IMR-90 (cell line): ENCODE data around the gene INSR. TPM values are rescaled to one million over a fixed set of nuclear protein-coding genes. Genes with fewer than 3 reads are reported as not detected.

Source experiments
- ATAC-seq: fragments of 200-7000 bp; cut with Tn5 transposase; 2 replicates; pipeline ENCODE4 v1.9.1; 2020; ENCODE audit warnings: low read depth, mild to moderate bottlenecking, moderate library complexity
- BruUV-seq: library from RNA; stranded (reverse); fragments of 400-500 nt; replicated peaks from 2 replicates; lab custom pipeline; 2021; lab: Mats Ljungman, UMichigan
- CTCF ChIA-PET: fragments of 300-600 bp; formaldehyde crosslinking; extraction: SDS; loops from one replicate; lab custom pipeline; 2021; ENCODE audit warnings: antibody characterized with exemption; lab: Yijun Ruan, JAX
- POLR2A ChIA-PET: fragments of 300-600 bp; sonication (Branson Sonifier 250); formaldehyde crosslinking; loops from one replicate; lab custom pipeline; 2022; ENCODE audit warnings: antibody characterized with exemption; ENCODE audit not compliant: unreplicated experiment; lab: Charles Lee
- DNase-seq: peaks from one replicate; pipeline ENCODE4 v3.0.0; 2013
- H2AFZ ChIP-seq: replicated peaks from 2 replicates; pipeline ENCODE3; 2013; ENCODE audit warnings: low read length, mild to moderate bottlenecking; ENCODE audit not compliant: poor library complexity
- H2AK5ac ChIP-seq: 2 replicates; pipeline ENCODE4 v1.6.1; 2013; ENCODE audit warnings: low read depth, low read length, inconsistent platforms
- H2AK9ac ChIP-seq: replicated peaks from 2 replicates; pipeline ENCODE3; 2013; ENCODE audit warnings: mild to moderate bottlenecking, low read depth, low read length, moderate library complexity; ENCODE audit not compliant: poor library complexity
- H2BK120ac ChIP-seq: 2 replicates; pipeline ENCODE4 v1.6.1; 2013; ENCODE audit warnings: low read depth, low read length, inconsistent platforms
- H2BK15ac ChIP-seq: 3 replicates; pipeline ENCODE4 v1.6.1; 2013; ENCODE audit warnings: low read depth, low read length, inconsistent platforms
- H2BK20ac ChIP-seq: 2 replicates; pipeline ENCODE4 v1.6.1; 2013; ENCODE audit warnings: low read depth, mild to moderate bottlenecking, inconsistent platforms, low read length, moderate library complexity
- H2BK5ac ChIP-seq: 2 replicates; pipeline ENCODE4 v1.6.1; 2013; ENCODE audit warnings: mild to moderate bottlenecking, low read depth, low read length, inconsistent platforms; ENCODE audit not compliant: poor library complexity, severe bottlenecking
- H3K14ac ChIP-seq: replicated peaks from 2 replicates; pipeline ENCODE4 v1.6.1; 2013; ENCODE audit warnings: low read depth, low read length, inconsistent platforms
- H3K18ac ChIP-seq: 2 replicates; pipeline ENCODE4 v1.6.1; 2013; ENCODE audit warnings: low read depth, low read length, control low read depth
- H3K23ac ChIP-seq: 2 replicates; pipeline ENCODE4 v1.6.1; 2013; ENCODE audit warnings: low read depth, low read length, inconsistent platforms
- H3K27ac ChIP-seq: 2 replicates; pipeline ENCODE4 v1.5.1; 2013; ENCODE audit warnings: mild to moderate bottlenecking, control low read depth, low read length; ENCODE audit not compliant: insufficient read depth
- H3K27me3 ChIP-seq: 2 replicates; pipeline ENCODE4 v1.6.1; 2013; ENCODE audit warnings: low read length; ENCODE audit not compliant: control insufficient read depth, insufficient read depth
- H3K36me3 ChIP-seq: 2 replicates; pipeline ENCODE4 v1.6.1; 2013; ENCODE audit warnings: low read length, mixed read lengths; ENCODE audit not compliant: control insufficient read depth, insufficient read depth
- H3K4ac ChIP-seq: 2 replicates; pipeline ENCODE4 v1.6.1; 2013; ENCODE audit warnings: low read depth, low read length, inconsistent platforms
- H3K4me1 ChIP-seq: 2 replicates; pipeline ENCODE4 v1.6.1; 2013; ENCODE audit warnings: low read length, mixed read lengths; ENCODE audit not compliant: control insufficient read depth, insufficient read depth
- H3K4me2 ChIP-seq: 2 replicates; pipeline ENCODE4 v1.6.1; 2013; ENCODE audit warnings: low read depth, mild to moderate bottlenecking, control low read depth, low read length, moderate library complexity
- H3K4me3 ChIP-seq: 2 replicates; pipeline ENCODE4 v1.5.1; 2013; ENCODE audit warnings: low read depth, mild to moderate bottlenecking, control low read depth, low read length, moderate library complexity; ENCODE audit not compliant: insufficient read depth
- H3K56ac ChIP-seq: 2 replicates; pipeline ENCODE4 v1.6.1; 2013; ENCODE audit warnings: low read length, inconsistent platforms; ENCODE audit not compliant: insufficient read depth; ENCODE audit errors: extremely low read depth
- H3K79me1 ChIP-seq, 2 experiments: 2 replicates each; pipeline ENCODE4 v1.6.1; 2013; ENCODE audit warnings: low read length in 2 of 2, inconsistent platforms in 1 of 2, low read depth in 1 of 2
- H3K9ac ChIP-seq: 2 replicates; pipeline ENCODE4 v1.6.1; 2013; ENCODE audit warnings: low read depth, low read length, control low read depth
- H3K9me1 ChIP-seq: 2 replicates; pipeline ENCODE4 v1.6.1; 2013; ENCODE audit warnings: low read length, inconsistent platforms; ENCODE audit not compliant: insufficient read depth
- H3K9me3 ChIP-seq: 2 replicates; pipeline ENCODE4 v1.6.1; 2013; ENCODE audit warnings: low read length; ENCODE audit not compliant: control insufficient read depth, insufficient read depth
- H4K20me1 ChIP-seq: 2 replicates; pipeline ENCODE4 v1.6.1; 2013; ENCODE audit warnings: low read length, inconsistent platforms; ENCODE audit not compliant: insufficient read depth
- H4K5ac ChIP-seq: 2 replicates; pipeline ENCODE4 v1.6.1; 2013; ENCODE audit warnings: mild to moderate bottlenecking, low read depth, low read length, control low read depth
- H4K8ac ChIP-seq, 2 experiments: 2 replicates each; pipeline ENCODE4 v1.6.1; 2013; ENCODE audit warnings: low read depth in 2 of 2, low read length in 2 of 2, control low read depth in 1 of 2, inconsistent platforms in 1 of 2
- H4K91ac ChIP-seq: 2 replicates; pipeline ENCODE4 v1.6.1; 2013; ENCODE audit warnings: low read depth, low read length, inconsistent platforms; ENCODE audit not compliant: insufficient read depth
- ELK1 ChIP-seq: fragments of 150-350 bp; IDR thresholded peaks from 2 replicates; pipeline ENCODE4 v1.6.1; 2016; ENCODE audit warnings: low read depth, mild to moderate bottlenecking, low read length, moderate library complexity, borderline replicate concordance
- FOS ChIP-seq: fragments of 150-350 bp; IDR thresholded peaks from 2 replicates; pipeline ENCODE4 v1.6.1; 2016; ENCODE audit warnings: low read depth, low read length
- MAFK ChIP-seq: IDR thresholded peaks from 2 replicates; pipeline ENCODE4 v1.6.1; 2012; ENCODE audit warnings: low read depth, low read length, improper control_type of control experiment
- RCOR1 ChIP-seq: IDR thresholded peaks from 2 replicates; pipeline ENCODE4 v1.6.1; 2012; ENCODE audit warnings: mild to moderate bottlenecking, low read length, improper control_type of control experiment; ENCODE audit not compliant: insufficient replicate concordance
- SMC3 ChIP-seq: fragments of 150-350 bp; IDR thresholded peaks from 2 replicates; pipeline ENCODE4 v1.6.1; 2016; ENCODE audit warnings: low read depth, mild to moderate bottlenecking, antibody characterized with exemption, low read length, moderate library complexity
- WGBS, 2 experiments: methylation state at CpG; one replicate each; pipeline versions ENCODE4 v1.1.5 to v1.1.7; 2013; ENCODE audit warnings: missing lambda C conversion rate in 2 of 2; ENCODE audit not compliant: insufficient read length in 1 of 2; ENCODE audit errors: extremely low coverage in 2 of 2; 5-methylcytosine and 5-hydroxymethylcytosine counted together
- dilution Hi-C: fragments of 300-500 bp; cut with HindIII; formaldehyde crosslinking; loops from one replicate; pipeline ENCODE4 v1.14.3; 2018; ENCODE audit warnings: low sequenced_read_pairs; ENCODE audit not compliant: unreplicated experiment
- in situ Hi-C: fragments of 300-500 bp; cut with MboI; formaldehyde crosslinking; loops from 3 replicates; pipeline ENCODE4 v1.14.3; 2019; ENCODE audit warnings: low sequenced_read_pairs, inconsistent platforms, mixed read lengths
- intact Hi-C: fragments of 100-400 bp; cut with micrococcal nuclease; formaldehyde crosslinking; loops from 2 replicates; pipeline ENCODE4 v1.10.0; 2022
- polyA plus RNA-seq, 3 experiments: library from polyadenylated mRNA; depleted of rRNA; stranded (reverse); fragments of >200 nt; gene quantifications; 2 replicates each; pipeline ENCODE4 v1.2.3, GENCODE V29; 2012; ENCODE audit warnings: low replicate concordance in 1 of 3
- total RNA-seq: library from RNA; depleted of rRNA; stranded (reverse); fragments of >200 nt; gene quantifications from 2 replicates; pipeline ENCODE4 v1.2.3, GENCODE V29; 2012
- TF ChIP-seq, protein P1 (sequence below): conservative IDR thresholded peaks from 2 replicates; pipeline ENCODE4 v1.5.1; 2012; ENCODE audit warnings: mild to moderate bottlenecking, low read depth, low read length, improper control_type of control experiment

INSR gene
- total and polyA plus RNA-seq, 2 of the 4 experiments (the other 2 are of a cell fraction): 2.8 to 7.9 TPM

- H3K4ac ChIP-seq: no peak overlapping the region
- no TSS peak for BruUV-seq
- no peak overlapping the region for H4K5ac ChIP-seq
- H2BK120ac ChIP-seq: no peak overlapping the region
- H3K79me1 ChIP-seq: no peaks in the 10 kb centered on the region
- ATAC-seq (no peak), DNase-seq (no peak)
- ChIA-PET POLR2A (no interaction called here), CTCF (no interaction called here)
- dilution Hi-C loops: no loop called here
- H2BK15ac ChIP-seq: no peak overlapping the region
- H3K27me3 ChIP-seq: no peaks in the 10 kb centered on the region
- H3K14ac ChIP-seq: no peak overlapping the region
- no peak overlapping the region for H2AFZ ChIP-seq
- peaks cover 70% of the 10 kb centered on the region for H3K9me3 ChIP-seq
- H3K27ac ChIP-seq: no peak overlapping the region
- no peak overlapping the region for H2BK20ac ChIP-seq
- TF ChIP-seq SMC3: no peak
- no peak for TF ChIP-seq FOS
- TF ChIP-seq ELK1: no peak
- TF ChIP-seq, protein P1, sequence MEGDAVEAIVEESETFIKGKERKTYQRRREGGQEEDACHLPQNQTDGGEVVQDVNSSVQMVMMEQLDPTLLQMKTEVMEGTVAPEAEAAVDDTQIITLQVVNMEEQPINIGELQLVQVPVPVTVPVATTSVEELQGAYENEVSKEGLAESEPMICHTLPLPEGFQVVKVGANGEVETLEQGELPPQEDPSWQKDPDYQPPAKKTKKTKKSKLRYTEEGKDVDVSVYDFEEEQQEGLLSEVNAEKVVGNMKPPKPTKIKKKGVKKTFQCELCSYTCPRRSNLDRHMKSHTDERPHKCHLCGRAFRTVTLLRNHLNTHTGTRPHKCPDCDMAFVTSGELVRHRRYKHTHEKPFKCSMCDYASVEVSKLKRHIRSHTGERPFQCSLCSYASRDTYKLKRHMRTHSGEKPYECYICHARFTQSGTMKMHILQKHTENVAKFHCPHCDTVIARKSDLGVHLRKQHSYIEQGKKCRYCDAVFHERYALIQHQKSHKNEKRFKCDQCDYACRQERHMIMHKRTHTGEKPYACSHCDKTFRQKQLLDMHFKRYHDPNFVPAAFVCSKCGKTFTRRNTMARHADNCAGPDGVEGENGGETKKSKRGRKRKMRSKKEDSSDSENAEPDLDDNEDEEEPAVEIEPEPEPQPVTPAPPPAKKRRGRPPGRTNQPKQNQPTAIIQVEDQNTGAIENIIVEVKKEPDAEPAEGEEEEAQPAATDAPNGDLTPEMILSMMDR: no peak
- no peak for TF ChIP-seq MAFK
- TF ChIP-seq RCOR1: no peak
- H3K36me3 ChIP-seq: peaks cover 37% of the 10 kb centered on the region
- no peak overlapping the region for H4K8ac ChIP-seq
- no peak overlapping the region for H3K56ac ChIP-seq
- intact Hi-C loops: no loop called here
- no peak overlapping the region for H2AK9ac ChIP-seq
- H4K91ac ChIP-seq: no peak overlapping the region
- H3K4me2 ChIP-seq: no peak overlapping the region
- H2AK5ac ChIP-seq: no peak overlapping the region
- H3K9ac ChIP-seq: no peak overlapping the region
- H3K18ac ChIP-seq: no peak overlapping the region
- WGBS, 2 experiments: no CpG with 5 or more reads among the region's 6 CpGs
- H3K23ac ChIP-seq: no peak overlapping the region
- no peak overlapping the region for H3K4me3 ChIP-seq
- no peaks in the 10 kb centered on the region for H3K4me1 ChIP-seq
- in situ Hi-C loops: no loop called here
- no peaks in the 10 kb centered on the region for H3K9me1 ChIP-seq
- no peaks in the 10 kb centered on the region for H4K20me1 ChIP-seq
- H2BK5ac ChIP-seq: no peak overlapping the region
Measured at GRCh38 chr19:7088999-7089398, 205.2 kb downstream of the INSR start.
